HG03432 (cell line): ENCODE data around the gene RAB3A.

ENCODE experiments used
- ATAC-seq: cut with Tn5 transposase; IDR thresholded peaks from one replicate; pipeline ENCODE4 v1.9.1; 2021; ENCODE audit warnings: mild to moderate bottlenecking, moderate library complexity; ENCODE audit not compliant: unreplicated experiment

Gene RAB3A

DNA sequence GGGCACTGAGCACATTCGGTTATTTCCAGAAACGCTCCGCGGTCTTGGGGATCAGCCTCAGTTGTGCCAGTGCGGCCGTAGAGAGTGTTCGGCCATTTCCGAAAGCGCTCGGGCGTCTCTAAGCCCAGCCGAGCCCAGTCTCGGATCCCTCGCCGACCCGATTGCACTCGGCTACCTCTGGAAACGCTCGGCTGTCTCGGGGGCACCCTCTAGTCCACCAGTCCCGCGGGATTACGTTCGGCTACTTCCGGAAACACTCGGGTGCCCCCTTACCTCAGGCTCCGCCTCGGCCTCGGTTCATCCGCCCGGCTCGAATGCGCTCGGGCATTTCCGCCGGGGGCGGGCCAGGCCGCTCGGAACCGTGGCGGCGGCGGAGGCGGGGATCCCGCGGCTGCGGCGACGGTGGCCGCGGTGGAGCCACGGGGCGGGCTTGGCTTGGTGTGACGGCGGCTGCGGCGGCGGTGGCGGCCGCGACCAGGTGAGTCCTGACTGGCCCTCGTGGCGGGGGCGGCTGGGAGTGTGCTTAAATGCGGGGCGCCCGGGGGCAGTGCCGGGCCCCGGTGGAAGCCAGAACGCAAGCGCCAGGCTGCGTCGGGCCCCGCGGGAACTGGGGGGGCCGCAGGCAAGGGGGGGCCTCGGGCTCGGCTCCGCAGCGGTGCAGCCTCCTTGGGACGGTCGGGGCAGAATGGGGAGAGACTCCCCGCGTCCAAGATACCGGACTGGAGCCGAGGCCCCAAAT, 50.9 kb downstream of the RAB3A start, which contains the start of gene PIK3R2:
TSS of gene PIK3R2 (plus strand) at position 347 of the 739 bp plus-strand sequence. CDS start 2,717 bp downstream, outside the sequence.
- ATAC-seq: peak; percentile 73

DNA sequence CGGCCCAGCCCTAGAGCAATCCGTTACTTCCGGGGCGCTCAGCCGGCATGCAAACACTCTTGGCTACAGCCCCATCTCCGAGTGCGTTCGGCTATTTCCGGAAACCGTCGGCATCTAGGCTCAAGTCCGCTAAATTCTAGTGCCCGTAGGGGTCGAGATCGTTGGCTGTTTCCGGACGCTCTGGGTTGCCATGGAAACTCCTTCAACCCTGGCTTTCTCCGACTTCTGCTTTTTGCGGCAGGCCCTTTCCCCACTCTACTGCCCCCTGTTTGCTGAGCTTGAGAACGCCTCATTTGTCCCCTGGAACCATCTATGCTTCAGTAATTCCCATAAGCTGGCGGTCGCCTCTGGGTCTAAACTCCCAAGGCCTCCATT, 51.4 kb downstream of the RAB3A start:
- ATAC-seq: peak; percentile 62

DNA sequence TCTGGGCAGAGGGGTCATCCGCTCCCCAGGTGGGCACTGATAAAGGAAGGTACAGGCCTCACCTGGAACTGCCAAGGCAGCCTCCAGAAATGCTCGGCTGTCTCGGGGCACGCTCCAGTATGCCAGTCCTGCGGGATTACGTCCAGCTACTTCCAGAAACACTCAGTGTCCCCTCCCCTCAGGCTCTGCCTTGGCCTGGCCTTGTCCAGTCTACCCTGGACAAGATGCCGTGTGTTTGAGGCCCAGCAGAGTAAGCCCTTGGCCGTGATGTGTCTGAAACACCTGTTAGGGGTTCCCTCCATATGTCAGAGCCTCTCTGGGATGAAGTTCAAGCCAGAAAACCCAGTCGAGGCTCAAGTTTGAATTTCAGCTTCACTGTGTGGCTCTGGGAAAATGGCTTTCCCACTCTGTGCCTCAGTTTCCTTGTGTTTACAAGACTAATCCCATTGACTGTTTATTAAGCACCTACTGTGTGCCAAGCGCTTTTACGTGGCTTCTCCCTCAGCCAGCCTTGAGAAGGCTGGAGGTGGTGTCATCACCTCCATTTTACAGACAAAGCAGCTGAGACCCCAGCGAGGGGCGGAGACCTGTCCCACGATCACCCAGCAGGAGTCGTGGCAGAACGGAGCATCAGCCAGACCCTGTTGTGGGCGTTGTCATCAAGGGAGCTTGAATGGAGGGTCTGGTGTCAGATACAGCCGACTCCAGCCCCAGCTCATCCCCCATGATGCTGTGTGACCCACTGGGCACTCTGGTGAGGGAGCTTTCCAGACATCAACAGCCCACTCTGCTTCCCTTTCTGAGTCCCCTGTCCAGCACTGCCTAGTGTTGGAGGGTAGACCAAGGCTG, 52.8 kb downstream of the RAB3A start:
- ATAC-seq: no peak

DNA sequence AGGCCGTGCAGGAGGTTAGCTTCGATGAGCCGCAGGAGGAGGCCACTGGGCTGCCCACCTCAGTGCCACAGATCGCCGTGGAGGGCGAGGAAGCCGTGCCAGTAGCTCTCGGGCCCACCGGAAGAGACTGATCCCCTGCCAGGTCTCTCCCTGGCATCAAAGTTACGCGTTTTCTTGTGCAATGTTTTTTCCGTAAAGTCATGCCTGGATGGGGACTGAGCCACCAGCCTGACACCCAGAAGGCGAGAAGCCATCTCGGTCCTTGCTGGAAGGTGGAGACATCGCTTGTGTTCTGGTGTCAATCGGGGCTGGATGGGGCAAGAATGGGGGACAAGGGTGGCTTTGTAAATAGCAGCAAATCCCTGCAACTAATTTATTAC, 54.3 kb downstream of the RAB3A start:
- ATAC-seq: no peak

DNA sequence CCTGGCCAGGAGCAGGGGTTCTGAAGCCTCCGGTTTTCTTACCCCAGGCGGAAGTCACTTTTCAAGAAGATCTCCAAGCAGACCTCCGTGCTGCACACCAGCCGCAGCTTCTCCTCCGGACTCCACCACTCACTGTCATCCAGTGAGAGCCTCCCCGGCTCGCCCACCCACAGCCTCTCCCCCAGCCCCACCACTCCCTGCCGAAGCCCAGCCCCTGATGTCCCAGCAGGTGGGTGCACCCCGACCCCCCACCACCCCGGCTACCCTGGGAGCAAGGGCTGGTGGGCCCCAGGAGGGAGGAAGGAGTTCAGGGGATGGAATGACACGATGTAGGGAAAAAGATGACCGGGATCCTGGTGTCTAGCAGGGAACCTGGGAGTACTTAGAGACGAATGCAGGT, 56.4 kb downstream of the RAB3A start:
- ATAC-seq: no peak
